NCI-H1930 (cell line): ENCODE measurements around the gene ANKRD37.

Experiments
- DNase-seq, 2 experiments: peaks; one replicate each; lab custom pipeline; 2025; lab: John Stamatoyannopoulos, UW

ANKRD37 gene

GRCh38 chr4:185421366-185422124 is 24.9 kb downstream of the ANKRD37 start:
- no peak for DNase-seq

GRCh38 chr4:185424905-185425646 is 28.4 kb downstream of the ANKRD37 start:
- no peak for DNase-seq

- peak; percentile 75 to 92 for DNase-seq
These were observed 29.2 kb downstream of the ANKRD37 start, which contains the start of gene UFSP2 for GRCh38 chr4:185425647-185426352. TSS of gene UFSP2 (minus strand) at chr4:185425964. CDS start at chr4:185425868, 96 bp downstream.

- no peak for DNase-seq
These were observed 30.5 kb downstream of the ANKRD37 start for GRCh38 chr4:185426960-185427688.

- no peak for DNase-seq
These were observed 33.0 kb downstream of the ANKRD37 start for GRCh38 chr4:185429660-185430059.

GRCh38 chr4:185435466-185435865 is 38.8 kb downstream of the ANKRD37 start:
- no peak for DNase-seq

- DNase-seq: no peak
These were observed 41.2 kb downstream of the ANKRD37 start for GRCh38 chr4:185437809-185438208.

GRCh38 chr4:185441479-185441878 is 44.8 kb downstream of the ANKRD37 start:
- no peak for DNase-seq

GRCh38 chr4:185445209-185445608 is 48.6 kb downstream of the ANKRD37 start:
- no peak for DNase-seq
